Cardiac fibroblast (primary cell): ENCODE results near the gene PLCG2.

Experiments used
- DNase-seq, 2 donors: peaks; one replicate each; pipeline versions ENCODE4 v3.0.0 to v3.0.0-alpha.2; 2010; ENCODE audit warnings: low read depth in 2 of 2
- H3K4me3 ChIP-seq, 2 donors: replicated peaks in 1 of 2; 1 replicate in 1 of 2; 2 replicates in 1 of 2; pipeline ENCODE4 v1.5.1; 2011; ENCODE audit warnings: low read depth in 2 of 2, low read length in 2 of 2, mild to moderate bottlenecking in 2 of 2, moderate library complexity in 1 of 2
- TF ChIP-seq, protein P1 (sequence below): IDR thresholded peaks from one replicate; pipeline ENCODE4 v1.5.1; 2011; ENCODE audit warnings: low read depth, mild to moderate bottlenecking, low read length, inconsistent platforms

PLCG2 gene

DNA sequence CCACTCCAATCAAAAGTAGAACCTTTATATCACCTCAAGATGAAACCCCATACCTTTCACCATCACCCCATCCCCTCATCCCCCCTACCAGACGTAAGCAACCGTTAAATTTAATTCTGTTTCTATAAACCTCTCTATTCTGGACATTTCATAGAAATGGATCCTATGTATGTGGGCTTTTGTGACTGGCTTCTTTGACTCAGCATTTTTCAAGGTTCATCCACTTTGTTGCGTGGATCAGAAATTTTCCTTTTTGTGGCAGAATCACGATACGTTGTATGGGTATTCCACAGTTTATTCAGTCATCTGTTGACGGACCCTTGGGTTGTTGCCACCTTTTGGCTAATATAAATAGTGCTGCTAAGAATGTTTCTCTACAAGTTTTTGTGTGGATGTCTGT lies 8.6 kb downstream of the PLCG2 start:
- no peak for DNase-seq
- TF ChIP-seq, protein P1, sequence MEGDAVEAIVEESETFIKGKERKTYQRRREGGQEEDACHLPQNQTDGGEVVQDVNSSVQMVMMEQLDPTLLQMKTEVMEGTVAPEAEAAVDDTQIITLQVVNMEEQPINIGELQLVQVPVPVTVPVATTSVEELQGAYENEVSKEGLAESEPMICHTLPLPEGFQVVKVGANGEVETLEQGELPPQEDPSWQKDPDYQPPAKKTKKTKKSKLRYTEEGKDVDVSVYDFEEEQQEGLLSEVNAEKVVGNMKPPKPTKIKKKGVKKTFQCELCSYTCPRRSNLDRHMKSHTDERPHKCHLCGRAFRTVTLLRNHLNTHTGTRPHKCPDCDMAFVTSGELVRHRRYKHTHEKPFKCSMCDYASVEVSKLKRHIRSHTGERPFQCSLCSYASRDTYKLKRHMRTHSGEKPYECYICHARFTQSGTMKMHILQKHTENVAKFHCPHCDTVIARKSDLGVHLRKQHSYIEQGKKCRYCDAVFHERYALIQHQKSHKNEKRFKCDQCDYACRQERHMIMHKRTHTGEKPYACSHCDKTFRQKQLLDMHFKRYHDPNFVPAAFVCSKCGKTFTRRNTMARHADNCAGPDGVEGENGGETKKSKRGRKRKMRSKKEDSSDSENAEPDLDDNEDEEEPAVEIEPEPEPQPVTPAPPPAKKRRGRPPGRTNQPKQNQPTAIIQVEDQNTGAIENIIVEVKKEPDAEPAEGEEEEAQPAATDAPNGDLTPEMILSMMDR, result no peak
- no peak overlapping the region for H3K4me3 ChIP-seq

DNA sequence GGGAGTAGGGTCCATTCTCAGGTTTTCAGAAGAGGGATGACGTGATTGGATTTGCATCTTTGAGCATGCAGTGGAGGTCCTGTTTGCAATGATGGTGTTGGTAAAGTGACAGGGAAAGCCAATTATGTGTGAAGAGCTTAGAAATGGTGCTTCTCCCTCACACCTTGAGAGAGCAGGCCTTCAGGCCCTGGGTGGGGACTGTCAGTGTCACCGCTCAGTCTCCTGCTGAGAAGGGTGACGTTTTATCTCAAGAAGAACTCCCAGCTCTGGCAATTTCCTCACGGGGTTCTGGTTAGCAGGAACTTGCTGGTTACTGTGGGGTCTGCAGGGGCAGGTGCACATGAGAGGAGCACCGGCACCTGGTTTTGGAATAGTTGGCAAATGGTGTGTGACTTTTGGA lies 11.2 kb downstream of the PLCG2 start:
- no peak for DNase-seq
- TF ChIP-seq, protein P1, result no peak
- no peak overlapping the region for H3K4me3 ChIP-seq

DNA sequence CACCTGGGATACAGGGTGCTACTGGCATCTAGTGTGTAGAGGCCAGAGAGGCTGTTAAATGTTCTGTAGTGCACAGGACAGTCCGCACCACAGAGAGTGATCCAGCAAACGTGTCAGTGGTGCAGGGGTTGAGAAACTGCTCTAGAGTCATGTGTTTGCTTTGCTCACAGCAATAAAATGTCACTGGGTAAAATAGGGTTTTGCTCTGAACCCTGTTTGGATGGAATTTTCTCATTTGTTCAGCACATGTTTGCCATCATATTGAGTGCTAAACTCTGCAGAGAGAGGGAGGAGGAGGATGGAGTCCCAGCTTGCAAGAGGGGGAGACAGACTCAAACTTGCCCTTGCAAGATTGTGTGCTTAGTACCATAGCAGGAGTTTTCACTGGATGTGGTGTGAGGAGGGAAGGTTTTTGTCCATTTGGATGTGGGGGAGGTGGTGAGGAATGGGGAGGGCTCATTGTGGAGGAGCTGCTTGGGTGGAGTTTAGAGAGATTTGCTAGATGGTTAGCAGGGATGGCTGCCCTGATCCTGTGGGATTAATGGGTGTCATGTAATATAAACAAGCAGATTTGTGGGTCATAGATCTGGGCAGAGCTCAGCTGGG lies 11.8 kb downstream of the PLCG2 start:
- no peak for DNase-seq
- TF ChIP-seq, protein P1, result no peak
- H3K4me3 ChIP-seq, result no peak overlapping the region

DNA sequence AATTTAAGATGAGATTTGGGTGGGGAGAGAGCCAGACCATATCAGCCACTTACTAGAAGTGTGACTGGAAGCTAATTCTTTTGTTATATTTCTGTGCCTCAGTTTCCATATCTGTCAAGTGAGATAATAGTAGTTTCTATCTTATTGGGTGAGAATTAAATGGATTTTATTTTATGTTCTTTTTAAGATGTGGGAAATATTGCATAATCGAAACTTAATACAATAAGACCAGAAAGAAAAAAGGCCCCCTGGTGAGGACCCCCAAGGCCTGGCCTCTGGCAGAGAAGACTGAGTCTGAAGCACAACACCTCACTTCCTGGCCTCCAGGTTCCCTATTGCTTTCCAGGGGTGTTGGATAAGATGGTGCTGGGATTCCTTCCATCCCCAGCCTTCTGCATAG lies 13.7 kb downstream of the PLCG2 start:
- TF ChIP-seq, protein P1, result no peak
- no peak overlapping the region for H3K4me3 ChIP-seq
- no peak for DNase-seq

DNA sequence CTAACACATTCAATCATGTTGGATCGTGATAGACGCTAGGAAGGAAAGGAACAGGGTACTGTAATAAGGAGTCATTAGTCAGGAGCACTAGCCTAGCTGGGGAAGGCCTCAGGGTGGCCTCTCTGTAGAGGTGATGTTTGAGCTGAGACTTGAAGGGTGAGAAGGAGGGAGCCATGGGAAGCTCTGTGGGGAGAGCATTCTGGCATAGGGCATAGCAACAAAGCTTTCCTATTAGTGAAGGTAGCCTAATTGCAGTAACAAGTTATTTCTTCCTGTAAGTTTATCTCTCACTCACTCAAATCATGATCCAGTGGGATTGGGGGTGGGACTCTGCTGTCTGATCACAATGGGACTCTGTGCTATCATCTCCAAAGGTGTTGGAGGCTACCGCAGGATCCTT lies 16.1 kb downstream of the PLCG2 start:
- DNase-seq, result no peak
- TF ChIP-seq, protein P1, result no peak

DNA sequence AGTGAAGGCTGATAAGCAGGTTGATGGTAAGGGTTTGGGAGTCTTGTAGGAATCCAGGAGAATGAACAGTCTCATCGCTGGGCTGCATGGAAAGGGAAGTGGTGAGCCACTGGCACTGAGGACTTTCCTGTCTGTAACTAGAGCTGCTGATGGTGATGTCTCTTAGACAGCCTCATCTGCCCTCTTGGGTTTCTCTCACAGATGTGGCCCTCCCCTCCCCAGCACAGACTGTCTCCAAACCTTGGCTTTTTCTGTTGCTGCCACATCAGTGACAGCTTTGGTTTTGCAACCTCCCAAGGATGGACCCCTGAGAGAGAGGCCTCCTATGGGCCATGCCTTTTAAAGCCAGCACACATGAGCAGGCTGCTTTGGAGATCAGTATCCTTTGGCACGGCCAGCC lies 16.9 kb downstream of the PLCG2 start:
- no peak for DNase-seq

More for the DNA sequence above, 16.1 kb downstream of the PLCG2 start:
- no peak overlapping the region for H3K4me3 ChIP-seq

More for the DNA sequence above, 16.9 kb downstream of the PLCG2 start:
- H3K4me3 ChIP-seq, result no peak overlapping the region
- TF ChIP-seq, protein P1, result no peak
